SK-N-MC (cell line): Measurements from ENCODE around the gene CERKL.

ENCODE experiments used
- DNase-seq: peaks from one replicate; pipeline ENCODE4 v3.0.0-alpha.2; 2011; ENCODE audit warnings: low read depth, low spot score
- H3K27ac ChIP-seq: fragments of 200-600 bp; sonication (generic); 2 replicates; pipeline ENCODE4 v1.5.1; 2016; ENCODE audit warnings: mixed run types
- H3K36me3 ChIP-seq: fragments of 200-600 bp; sonication (generic); 2 replicates; pipeline ENCODE4 v1.6.1; 2017; ENCODE audit warnings: antibody characterized with exemption, low read length, mixed read lengths; ENCODE audit not compliant: insufficient read depth
- H3K4me3 ChIP-seq: fragments of 200-600 bp; sonication (generic); 2 replicates; pipeline ENCODE4 v1.5.1; 2016
- H3K9ac ChIP-seq: fragments of 200-600 bp; sonication (generic); 2 replicates; pipeline ENCODE4 v1.8.0; 2017; ENCODE audit warnings: mixed run types, mixed read lengths; ENCODE audit not compliant: insufficient read length
- H3K9me3 ChIP-seq: fragments of 200-600 bp; sonication (generic); 2 replicates; pipeline ENCODE4 v1.6.1; 2017; ENCODE audit warnings: low read depth, mild to moderate bottlenecking, antibody characterized with exemption, low read length, moderate library complexity, mixed read lengths
- EZH2 ChIP-seq: fragments of 200-600 bp; sonication (generic); IDR thresholded peaks from one replicate; pipeline ENCODE4 v1.6.1; 2017; ENCODE audit warnings: antibody characterized with exemption
- FOXP2 ChIP-seq: optimal IDR thresholded peaks from 2 replicates; pipeline ENCODE3; 2011; ENCODE audit warnings: mild to moderate bottlenecking, moderate library complexity; ENCODE audit not compliant: insufficient read depth; ENCODE audit errors: extremely low read length, control extremely low read depth
- POLR2AphosphoS5 ChIP-seq: IDR thresholded peaks from 2 replicates; pipeline ENCODE4 v1.6.1; 2012; ENCODE audit warnings: mild to moderate bottlenecking, low read depth, low read length, borderline replicate concordance

The CERKL gene

DNA sequence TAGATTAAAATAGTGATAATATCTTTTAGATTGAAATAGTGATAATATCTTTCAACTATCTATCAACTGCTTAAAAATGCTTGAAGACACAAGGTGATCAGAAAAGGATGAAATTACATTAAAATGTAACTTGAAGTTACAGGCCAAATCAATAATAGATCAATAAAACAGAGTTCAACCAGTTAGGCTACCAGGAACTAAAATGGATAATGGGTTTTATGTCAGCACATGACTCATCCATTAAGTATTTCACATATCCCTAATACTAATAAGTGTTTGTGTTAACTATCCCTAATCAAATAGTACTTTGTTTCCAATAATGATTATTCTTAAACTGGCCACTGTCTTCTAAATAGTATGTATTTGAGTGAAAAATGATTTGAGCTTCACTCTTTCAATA, 33.7 kb downstream of the CERKL start:
- no peaks in the 10 kb centered on the region for H3K9me3 ChIP-seq
- H3K9ac ChIP-seq, result no peak overlapping the region
- no peak overlapping the region for H3K4me3 ChIP-seq
- DNase-seq, result no peak
- no peaks in the 10 kb centered on the region for H3K36me3 ChIP-seq
- no peak for TF ChIP-seq POLR2AphosphoS5
- no peak for TF ChIP-seq EZH2
- TF ChIP-seq FOXP2, result no peak
- no peak overlapping the region for H3K27ac ChIP-seq

DNA sequence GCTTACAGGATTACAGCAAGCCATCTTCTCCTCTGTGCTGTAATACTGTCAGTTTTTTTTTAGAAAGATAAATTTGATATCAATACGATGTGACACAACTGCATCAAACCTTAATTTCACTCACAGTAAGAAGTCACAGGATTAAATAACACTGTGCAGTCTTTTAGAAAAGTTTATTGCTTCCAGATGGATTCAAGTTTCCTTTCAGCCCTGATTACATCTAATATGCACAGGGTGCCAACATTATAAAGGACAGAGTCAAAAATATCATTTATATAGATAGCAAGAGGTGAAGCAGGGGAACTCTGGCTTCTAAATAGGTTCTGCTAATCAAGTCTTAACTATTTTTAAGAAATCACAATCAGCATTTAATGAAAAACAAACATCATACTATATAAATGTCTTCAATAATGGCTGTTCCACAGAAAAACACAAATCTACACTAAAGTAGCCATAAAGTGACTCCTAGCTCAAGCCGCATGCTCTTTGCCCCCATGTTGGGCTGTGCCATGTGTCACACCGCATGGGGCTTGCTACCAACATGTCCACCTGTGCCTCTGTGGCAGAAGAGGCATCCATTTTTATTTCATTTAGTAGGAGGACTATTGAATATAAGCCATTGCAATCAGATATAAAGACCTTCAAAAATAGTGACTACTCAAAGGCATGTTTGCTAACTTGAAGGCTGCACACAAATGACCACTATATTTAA, 35.0 kb downstream of the CERKL start:
- H3K4me3 ChIP-seq, result peak overlapping the region; percentile 53
- H3K9ac ChIP-seq, result no peak overlapping the region
- peak overlapping the region; percentile 34; the same call in 1 of the 2 replicates for H3K27ac ChIP-seq
- TF ChIP-seq POLR2AphosphoS5, result no peak
- TF ChIP-seq FOXP2, result no peak
- H3K9me3 ChIP-seq, result no peaks in the 10 kb centered on the region
- DNase-seq, result no peak
- H3K36me3 ChIP-seq, result no peaks in the 10 kb centered on the region

DNA sequence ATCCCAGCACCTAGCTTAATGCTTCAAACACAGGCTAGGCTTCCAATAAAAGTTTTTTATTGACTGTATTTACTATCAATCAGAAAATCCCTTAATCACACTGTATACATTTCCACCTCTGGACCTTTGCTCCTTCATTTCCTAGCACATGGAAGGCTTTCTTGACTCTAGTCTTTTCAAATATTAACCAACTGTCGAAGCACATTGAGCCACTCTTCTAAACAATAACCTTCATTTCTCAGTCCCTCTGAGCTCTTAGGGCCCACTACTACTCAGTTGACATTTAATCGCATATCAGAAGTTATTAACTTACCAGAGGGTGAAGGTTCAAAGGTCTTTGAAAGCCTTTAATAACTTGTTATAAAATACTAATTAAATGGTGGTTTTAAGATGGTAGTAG, 37.4 kb downstream of the CERKL start:
- DNase-seq, result no peak
- no peaks in the 10 kb centered on the region for H3K9me3 ChIP-seq
- no peak overlapping the region for H3K9ac ChIP-seq
- no peaks in the 10 kb centered on the region for H3K36me3 ChIP-seq
- no peak overlapping the region for H3K4me3 ChIP-seq
- no peak overlapping the region for H3K27ac ChIP-seq
- no peak for TF ChIP-seq FOXP2
- TF ChIP-seq EZH2, result no peak
- no peak for TF ChIP-seq POLR2AphosphoS5

DNA sequence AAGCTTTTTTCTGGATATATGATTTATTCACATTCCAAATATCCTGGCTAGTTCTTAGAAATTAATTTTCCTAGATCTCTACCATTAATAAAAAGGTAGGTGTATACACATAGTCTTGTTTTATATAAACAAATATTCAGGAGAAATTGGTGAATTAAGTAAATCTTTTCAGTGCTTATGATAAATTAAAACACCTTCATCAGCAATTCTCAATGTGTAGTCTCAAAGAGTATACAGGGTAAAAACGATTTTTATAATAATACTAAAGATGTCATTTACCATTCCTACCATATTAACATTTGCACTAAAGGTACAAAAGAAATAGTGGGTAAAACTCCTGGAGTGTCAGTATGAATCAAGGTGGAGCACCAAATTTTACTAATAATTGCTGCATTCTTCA, 40.2 kb downstream of the CERKL start:
- TF ChIP-seq EZH2 (no peak), POLR2AphosphoS5 (no peak), FOXP2 (no peak)
- Histone ChIP-seq H3K9ac (no peak overlapping the region), H3K27ac (no peak overlapping the region), H3K9me3 (no peaks in the 10 kb centered on the region), H3K4me3 (no peak overlapping the region), H3K36me3 (no peaks in the 10 kb centered on the region)
- DNase-seq, result no peak

DNA sequence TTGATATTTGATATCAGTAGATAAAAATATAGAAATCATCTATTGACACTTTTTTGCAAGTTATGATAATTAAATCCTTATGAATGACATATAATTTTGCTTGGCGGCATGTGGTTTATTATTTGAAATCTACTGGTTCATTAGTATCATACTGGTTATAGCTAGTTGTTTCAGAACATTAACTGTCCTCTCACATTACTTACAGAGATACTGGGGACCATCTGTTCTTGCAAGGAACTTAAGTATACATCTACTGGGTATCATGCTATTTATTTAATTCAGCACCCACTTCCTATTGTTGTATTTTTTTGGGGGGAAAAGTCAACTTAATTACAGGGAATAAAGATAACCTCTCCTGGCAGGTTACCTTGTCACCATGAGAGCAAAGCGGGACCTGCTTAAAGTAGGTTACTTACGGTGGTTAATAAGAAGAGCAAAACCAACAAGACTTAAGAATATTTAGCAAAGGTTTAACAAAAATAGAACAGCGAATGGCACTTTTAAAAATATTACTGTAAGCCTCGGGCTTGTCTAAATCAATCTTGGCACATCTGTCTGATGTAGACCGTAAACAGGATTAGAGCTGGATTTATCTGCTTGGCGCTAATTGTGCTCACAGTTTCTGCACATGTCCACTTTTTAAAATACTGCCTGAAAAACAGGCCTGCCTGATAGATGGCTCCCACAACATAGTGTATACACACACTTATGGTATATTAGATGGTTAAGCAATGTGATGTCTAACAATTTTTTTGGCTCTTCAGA, 41.8 kb downstream of the CERKL start:
- no peaks in the 10 kb centered on the region for H3K9me3 ChIP-seq
- H3K9ac ChIP-seq, result no peak overlapping the region
- TF ChIP-seq EZH2 (no peak), POLR2AphosphoS5 (no peak), FOXP2 (no peak)
- H3K4me3 ChIP-seq, result no peak overlapping the region
- H3K27ac ChIP-seq, result no peak overlapping the region
- no peaks in the 10 kb centered on the region for H3K36me3 ChIP-seq
- DNase-seq, result no peak

DNA sequence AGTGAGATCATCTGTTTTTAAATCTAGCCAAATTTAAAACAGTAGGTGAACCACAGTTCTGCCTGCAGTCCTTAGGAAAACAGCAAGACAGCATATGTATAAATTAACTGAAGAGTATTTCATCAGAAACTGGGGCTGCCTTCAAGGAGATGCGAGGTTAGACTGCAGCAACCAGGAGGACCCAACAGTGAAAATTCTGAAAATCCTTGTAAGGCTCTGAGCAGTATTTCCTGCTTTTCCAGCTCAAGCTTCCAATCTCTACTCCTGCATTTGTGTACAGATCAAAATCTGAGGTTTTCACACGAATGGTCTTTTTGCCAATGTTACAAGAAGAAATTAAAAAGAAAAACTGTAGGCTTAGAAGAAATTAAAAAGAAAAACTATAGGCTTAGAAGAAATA, 43.7 kb downstream of the CERKL start:
- TF ChIP-seq FOXP2, result no peak
- no peak for TF ChIP-seq POLR2AphosphoS5
- TF ChIP-seq EZH2, result no peak
- peak overlapping the region; percentile 66; the same call in 1 of the 2 replicates for H3K27ac ChIP-seq

DNA sequence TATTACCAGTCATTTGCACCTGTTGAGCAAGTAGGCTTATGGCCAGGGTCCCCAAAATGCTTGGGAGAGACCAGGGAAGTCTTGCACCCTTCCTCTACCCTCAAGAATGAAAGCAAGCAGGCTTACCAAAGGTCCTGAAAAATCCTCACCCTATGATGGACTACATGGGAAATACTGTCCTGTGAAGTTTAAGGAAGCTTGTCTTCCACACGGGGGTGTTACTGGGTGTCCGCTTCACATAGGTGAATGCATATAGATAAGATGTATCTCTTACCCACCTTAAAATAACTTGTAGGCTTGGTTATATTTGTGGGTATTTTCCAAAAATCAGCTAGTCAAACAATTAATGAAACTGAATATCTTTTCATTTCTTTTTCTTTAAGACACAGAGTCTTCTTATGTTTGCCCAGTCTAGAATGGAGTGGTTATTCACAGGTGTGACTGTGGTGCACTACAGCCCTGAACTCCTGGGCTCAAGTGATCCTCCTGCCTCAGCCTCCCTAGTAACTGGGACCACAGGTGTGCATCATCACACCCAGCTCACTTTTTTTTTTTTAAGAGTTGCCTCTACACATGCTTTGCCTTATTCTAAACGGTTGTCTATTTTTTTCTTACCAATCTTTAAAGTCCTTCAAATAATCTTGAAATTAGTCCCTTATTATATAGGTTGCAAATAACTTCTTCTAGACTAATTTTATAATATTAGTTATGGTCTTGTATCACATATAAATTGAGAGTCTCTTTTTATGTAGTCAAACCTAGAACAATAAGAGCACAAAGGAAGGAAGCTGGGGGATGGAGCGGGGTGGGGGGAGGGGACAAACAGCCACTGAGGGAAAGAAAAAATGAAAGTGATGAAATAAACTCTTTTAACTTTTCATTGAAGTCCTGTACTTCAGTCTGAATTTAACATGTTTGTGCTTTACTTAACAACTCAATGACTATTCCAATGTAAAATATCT, 49.0 kb downstream of the CERKL start:
- no peak overlapping the region for H3K27ac ChIP-seq
- no peak overlapping the region for H3K9ac ChIP-seq
- no peak overlapping the region for H3K4me3 ChIP-seq
- H3K36me3 ChIP-seq, result no peaks in the 10 kb centered on the region
- TF ChIP-seq EZH2 (no peak), POLR2AphosphoS5 (no peak), FOXP2 (no peak)
- no peaks in the 10 kb centered on the region; the same call in 1 of the 2 replicates for H3K9me3 ChIP-seq
- no peak for DNase-seq

More for the DNA sequence above, 43.7 kb downstream of the CERKL start:
- H3K36me3 ChIP-seq, result no peaks in the 10 kb centered on the region
- no peak for DNase-seq
- H3K4me3 ChIP-seq, result peak overlapping the region; percentile 15; the same call in 1 of the 2 replicates
- H3K9me3 ChIP-seq, result no peaks in the 10 kb centered on the region
- H3K9ac ChIP-seq, result no peak overlapping the region
